HepG2 (cell line): ENCODE data around the gene CLASP1. TPM values are rescaled to one million over a fixed set of nuclear protein-coding genes. Genes with fewer than 3 reads are reported as not detected.

ENCODE experiments used
- ATAC-seq: fragments of 200-7000 bp; cut with Tn5 transposase; 3 replicates; pipeline ENCODE4 v1.9.1; 2020; ENCODE audit warnings: mild to moderate bottlenecking, moderate library complexity
- BruUV-seq: library from RNA; stranded (reverse); fragments of 400-500 nt; replicated peaks from 2 replicates; lab custom pipeline; 2021; lab: Mats Ljungman, UMichigan
- CTCF ChIA-PET: fragments of 300-600 bp; formaldehyde crosslinking; extraction: SDS; loops from one replicate; lab custom pipeline; 2021; ENCODE audit warnings: low total read pairs, inconsistent platforms, low intra/inter-chr PET ratio; lab: Yijun Ruan, JAX
- POLR2A ChIA-PET: fragments of 350-600 bp; sonication (Branson Sonifier 250); formaldehyde crosslinking; loops from one replicate; lab custom pipeline; 2020; ENCODE audit warnings: antibody characterized with exemption, inconsistent platforms; lab: Yijun Ruan, JAX
- DNase-seq: peaks from one replicate; pipeline ENCODE4 v3.0.0-alpha.2; 2015; ENCODE audit warnings: low spot score
- FAIRE-seq: peaks from 3 replicates; lab custom pipeline; 2011; peaks lifted over from hg19 to GRCh38; lab: Jason Lieb, UNC
- H2AFZ ChIP-seq: one replicate; pipeline ENCODE4 v1.6.1; 2011; ENCODE audit warnings: low read length, inconsistent platforms
- H3K27ac ChIP-seq: fragments of 300-600 bp; 3 replicates; pipeline ENCODE4 v1.8.0; 2011; ENCODE audit warnings: mixed run types, mild to moderate bottlenecking, mixed read lengths, low read length, inconsistent platforms; ENCODE audit not compliant: insufficient read depth; ENCODE audit errors: extremely low read length
- H3K27me3 ChIP-seq, 2 experiments: fragments of 200-600 bp in 1 of 2; 2 replicates in 1 of 2; 3 replicates in 1 of 2; pipeline versions ENCODE4 v1.6.0 to v1.8.0; 2011; ENCODE audit warnings: low read length in 2 of 2, mild to moderate bottlenecking in 2 of 2, moderate library complexity in 2 of 2, inconsistent platforms in 1 of 2; ENCODE audit not compliant: insufficient read depth in 2 of 2, control insufficient read depth in 1 of 2
- H3K36me3 ChIP-seq, 2 experiments: fragments of 200-600 bp in 1 of 2; replicated peaks in 1 of 2; 2 replicates in 1 of 2; 3 replicates in 1 of 2; pipeline versions ENCODE4 v1.5.1 to v1.8.0; 2011; ENCODE audit warnings: low read length in 2 of 2, inconsistent platforms in 1 of 2; ENCODE audit not compliant: insufficient read depth in 2 of 2, control insufficient read depth in 1 of 2
- H3K4me1 ChIP-seq: 2 replicates; pipeline ENCODE4 v1.5.1; 2012; ENCODE audit warnings: low read length, inconsistent platforms; ENCODE audit not compliant: insufficient read depth
- H3K4me2 ChIP-seq: 2 replicates; pipeline ENCODE4 v1.6.0; 2011; ENCODE audit warnings: low read depth, low read length, inconsistent platforms
- H3K4me3 ChIP-seq, 3 experiments: fragments of 200-600 bp in 1 of 3; sonication (generic), shearing (Covaris generic) in 1 of 3; replicated peaks in 1 of 3; 2 replicates each; pipeline ENCODE4 v1.5.1; 2011 to 2016; ENCODE audit warnings: low read length in 3 of 3, inconsistent platforms in 2 of 3, low read depth in 2 of 3, mild to moderate bottlenecking in 2 of 3, control low read depth in 1 of 3, mixed read lengths in 1 of 3; ENCODE audit not compliant: insufficient read depth in 1 of 3
- H3K79me2 ChIP-seq: one replicate; pipeline ENCODE4 v1.6.1; 2011; ENCODE audit warnings: low read length, inconsistent platforms; ENCODE audit not compliant: insufficient read depth
- H3K9ac ChIP-seq: 2 replicates; pipeline ENCODE4 v1.6.0; 2011; ENCODE audit warnings: mild to moderate bottlenecking, low read depth, low read length, inconsistent platforms; ENCODE audit not compliant: insufficient read depth
- H3K9me3 ChIP-seq: 2 replicates; pipeline ENCODE4 v1.5.1; 2012; ENCODE audit warnings: mild to moderate bottlenecking, low read length
- H4K20me1 ChIP-seq: 2 replicates; pipeline ENCODE4 v1.6.0; 2011; ENCODE audit warnings: inconsistent platforms, mild to moderate bottlenecking, low read length, moderate library complexity; ENCODE audit not compliant: insufficient read depth
- FOXK2 ChIP-seq: fragments of 450-650 bp; IDR thresholded peaks from 2 replicates; pipeline ENCODE4 v1.6.1; 2016
- HNF4G ChIP-seq, 2 experiments: sonication (generic) in 1 of 2; formaldehyde crosslinking in 1 of 2; IDR thresholded peaks; 2 replicates each; pipeline versions ENCODE4 v1.4.0 to v1.6.1; 2011 to 2020; ENCODE audit warnings: borderline replicate concordance in 2 of 2, low read depth in 2 of 2, mild to moderate bottlenecking in 2 of 2, low read length in 1 of 2, missing genetic modification reagents in 1 of 2, moderate library complexity in 1 of 2
- HOXA5 ChIP-seq: sonication (generic); formaldehyde crosslinking; IDR thresholded peaks from 2 replicates; pipeline ENCODE4 v1.4.0; 2020; ENCODE audit warnings: missing genetic modification reagents
- JARID2 ChIP-seq: sonication (generic); formaldehyde crosslinking; IDR thresholded peaks from 2 replicates; pipeline ENCODE4 v1.8.1; 2023; ENCODE audit warnings: missing genetic modification reagents, inconsistent platforms; ENCODE audit not compliant: insufficient replicate concordance
- PHF5A ChIP-seq: IDR thresholded peaks from one replicate; pipeline ENCODE4 v1.6.1; 2018; ENCODE audit warnings: low read depth, missing genetic modification reagents; ENCODE audit not compliant: unreplicated experiment
- TCF7L2 ChIP-seq: IDR thresholded peaks from 2 replicates; pipeline ENCODE4 v1.6.1; 2011; ENCODE audit warnings: mild to moderate bottlenecking, low read depth, low read length, moderate library complexity
- ZNF569 ChIP-seq: sonication (generic); formaldehyde crosslinking; IDR thresholded peaks from 2 replicates; pipeline ENCODE4 v1.5.0; 2020; ENCODE audit warnings: mild to moderate bottlenecking, missing genetic modification reagents, moderate library complexity, borderline replicate concordance
- ZNF652 ChIP-seq: IDR thresholded peaks from 2 replicates; pipeline ENCODE4 v1.6.1; 2016; ENCODE audit warnings: low read depth, borderline replicate concordance
- ZNF747 ChIP-seq: sonication (generic); formaldehyde crosslinking; IDR thresholded peaks from 2 replicates; pipeline ENCODE4 v1.8.1; 2023; ENCODE audit warnings: missing genetic modification reagents, mild to moderate bottlenecking, borderline replicate concordance
- WGBS: methylation state at CpG from one replicate; pipeline ENCODE4 v1.1.6; 2017; ENCODE audit warnings: low lambda C conversion rate; 5-methylcytosine and 5-hydroxymethylcytosine counted together
- in situ Hi-C: cut with HindIII; loops from 2 replicates; pipeline ENCODE4 v1.10.0; 2017; ENCODE audit warnings: low pct_unique_long_range_greater_than_20kb; ENCODE audit not compliant: extremely low pct_ligation_motif_present
- intact Hi-C: fragments of 100-400 bp; cut with micrococcal nuclease; formaldehyde crosslinking; loops from one replicate; pipeline ENCODE4 v1.10.0; 2022; ENCODE audit not compliant: unreplicated experiment
- polyA plus RNA-seq, 8 experiments: library from polyadenylated mRNA; depleted of rRNA in 3 of 8; stranded (reverse) in 7 of 8; unstranded in 1 of 8; fragments of >200 nt; fragmentation: Illumina TruSeq in 4 of 8; extraction: Trizol in 4 of 8; gene quantifications; 2 replicates each; pipeline versions ENCODE4 v1.2.1 to v1.2.3, GENCODE V29; 2011 to 2016; ENCODE audit warnings: low read depth in 4 of 8, missing spikeins in 1 of 8, mixed read lengths in 1 of 8; ENCODE audit not compliant: insufficient read depth in 1 of 8
- total RNA-seq, 5 experiments: library from RNA; depleted of rRNA; stranded (reverse); fragments of >200 nt; fragmentation: Illumina TruSeq; extraction: Trizol; gene quantifications; 2 replicates each; pipeline ENCODE4 v1.2.3, GENCODE V29; 2016; ENCODE audit warnings: low read depth in 1 of 5
- TF ChIP-seq, protein P1 (sequence below): sonication (generic); formaldehyde crosslinking; IDR thresholded peaks from 2 replicates; pipeline ENCODE4 v1.5.1; 2020; ENCODE audit warnings: mild to moderate bottlenecking, missing genetic modification reagents

The CLASP1 gene
- total and polyA plus RNA-seq, 2 of the 13 experiments (the other 11 are each of a cell fraction or from before 2014, with no cell fraction given), result 11.7 to 47.9 TPM

DNA sequence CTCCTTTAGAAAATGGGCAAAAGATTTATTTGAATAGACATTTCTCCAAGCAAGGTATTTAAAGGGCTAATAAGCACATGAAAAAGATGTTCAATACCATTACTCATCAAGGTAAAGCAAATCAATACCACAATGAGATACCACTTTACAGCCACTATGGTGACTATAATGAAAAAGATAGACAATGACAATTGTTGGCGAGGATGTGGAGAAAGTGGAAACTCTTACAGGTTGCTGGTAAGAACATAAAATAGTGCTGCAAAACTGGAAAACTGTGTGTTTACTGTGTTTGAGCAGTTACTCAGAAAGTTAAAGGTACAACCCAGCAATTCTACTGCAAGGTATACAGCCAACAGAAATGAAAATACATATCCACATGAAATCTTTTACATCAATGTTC is 150.5 kb downstream of the CLASP1 start:
- no peak overlapping the region for H3K4me3 ChIP-seq
- H3K9ac ChIP-seq, result no peak overlapping the region
- no peak for FAIRE-seq
- H3K27me3 ChIP-seq, result no peaks in the 10 kb centered on the region
- CTCF ChIA-PET, result no interaction called here
- H3K9me3 ChIP-seq, result peaks cover 15% of the 10 kb centered on the region; the same call in 1 of the 2 replicates
- no peaks in the 10 kb centered on the region for H3K4me1 ChIP-seq
- TF ChIP-seq TCF7L2 (no peak), HOXA5 (CRISPR knock-in tag) (no peak), FOXK2 (no peak), PHF5A (CRISPR knock-in tag) (no peak), HNF4G (IDR thresholded peaks at IDR 0.05; ENCODE audit: borderline replicate concordance, low read depth, low read length) (no peak), HNF4G (CRISPR knock-in tag; IDR thresholded peaks at IDR 0.05; ENCODE audit: borderline replicate concordance, low read depth) (no peak), ZNF747 (CRISPR knock-in tag) (no peak), JARID2 (CRISPR knock-in tag) (no peak), ZNF569 (no peak), ZNF652 (CRISPR knock-in tag) (no peak)
- TF ChIP-seq, protein P1, sequence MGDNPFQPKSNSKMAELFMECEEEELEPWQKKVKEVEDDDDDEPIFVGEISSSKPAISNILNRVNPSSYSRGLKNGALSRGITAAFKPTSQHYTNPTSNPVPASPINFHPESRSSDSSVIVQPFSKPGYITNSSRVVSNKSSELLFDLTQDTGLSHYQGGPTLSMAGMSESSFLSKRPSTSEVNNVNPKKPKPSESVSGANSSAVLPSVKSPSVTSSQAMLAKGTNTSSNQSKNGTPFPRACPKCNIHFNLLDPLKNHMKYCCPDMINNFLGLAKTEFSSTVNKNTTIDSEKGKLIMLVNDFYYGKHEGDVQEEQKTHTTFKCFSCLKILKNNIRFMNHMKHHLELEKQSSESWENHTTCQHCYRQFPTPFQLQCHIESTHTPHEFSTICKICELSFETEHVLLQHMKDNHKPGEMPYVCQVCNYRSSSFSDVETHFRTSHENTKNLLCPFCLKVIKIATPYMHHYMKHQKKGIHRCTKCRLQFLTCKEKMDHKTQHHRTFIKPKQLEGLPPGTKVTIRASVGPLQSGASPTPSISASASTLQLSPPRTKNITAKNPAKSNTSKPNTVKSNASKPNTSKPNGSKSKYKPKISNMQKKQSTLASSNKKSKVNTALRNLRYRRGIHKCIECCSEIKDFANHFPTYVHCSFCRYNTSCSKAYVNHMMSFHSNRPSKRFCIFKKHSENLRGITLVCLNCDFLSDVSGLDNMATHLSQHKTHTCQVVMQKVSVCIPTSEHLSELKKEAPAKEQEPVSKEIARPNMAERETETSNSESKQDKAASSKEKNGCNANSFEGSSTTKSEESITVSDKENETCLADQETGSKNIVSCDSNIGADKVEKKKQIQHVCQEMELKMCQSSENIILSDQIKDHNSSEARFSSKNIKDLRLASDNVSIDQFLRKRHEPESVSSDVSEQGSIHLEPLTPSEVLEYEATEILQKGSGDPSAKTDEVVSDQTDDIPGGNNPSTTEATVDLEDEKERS (CRISPR knock-in tag), result no peak
- POLR2A ChIA-PET, result no interaction called here
- H3K36me3 ChIP-seq, result peaks cover 10 to 61% of the 10 kb centered on the region in 2 experiments
- ATAC-seq, result no peak
- in situ Hi-C loops, result no loop called here
- H3K27ac ChIP-seq, result no peak overlapping the region
- 100% methylated on average over 1 of the region's 1 CpG for WGBS
- no peak for DNase-seq
- H3K79me2 ChIP-seq, result no peaks in the 10 kb centered on the region
- H2AFZ ChIP-seq, result no peak overlapping the region
- intact Hi-C loops, result no loop called here
- no peak overlapping the region for H3K4me2 ChIP-seq
- H4K20me1 ChIP-seq, result no peaks in the 10 kb centered on the region
- no TSS peak for BruUV-seq
